Lung (tissue), 12 donors: ENCODE measurements around the gene EIF4E3. TPM values are rescaled to one million over a fixed set of nuclear protein-coding genes. Genes with fewer than 3 reads are reported as not detected.

ENCODE experiments used
- ATAC-seq: fragments of 200-7000 bp; cut with Tn5 transposase; one replicate; pipeline ENCODE4 v1.9.1; 2020; ENCODE audit warnings: moderate number of reproducible peaks; ENCODE audit not compliant: insufficient read depth, low FRiP score
- DNase-seq, 3 donors: peaks; one replicate each; pipeline ENCODE4 v3.0.0-alpha.2; 2013 to 2017
- H3K27ac ChIP-seq, 2 donors: one replicate each; pipeline ENCODE4 v1.5.1; 2013; ENCODE audit warnings: mild to moderate bottlenecking in 2 of 2, moderate library complexity in 2 of 2, control low read depth in 1 of 2, inconsistent platforms in 1 of 2, low read depth in 1 of 2, low read length in 1 of 2
- H3K27me3 ChIP-seq, 3 donors: one replicate each; pipeline ENCODE4 v1.5.1; 2013; ENCODE audit warnings: low read length in 2 of 3; ENCODE audit not compliant: control insufficient read depth in 3 of 3, insufficient read depth in 3 of 3
- H3K36me3 ChIP-seq, 4 donors: one replicate each; pipeline ENCODE4 v1.5.1; 2013; ENCODE audit warnings: low read length in 4 of 4, mild to moderate bottlenecking in 1 of 4, moderate library complexity in 1 of 4; ENCODE audit not compliant: control insufficient read depth in 4 of 4, insufficient read depth in 4 of 4
- H3K4me1 ChIP-seq, 5 donors: one replicate each; pipeline ENCODE4 v1.5.1; 2013; ENCODE audit warnings: low read length in 5 of 5, mild to moderate bottlenecking in 2 of 5, moderate library complexity in 1 of 5; ENCODE audit not compliant: control insufficient read depth in 5 of 5, insufficient read depth in 5 of 5
- H3K4me3 ChIP-seq: one replicate; pipeline ENCODE4 v1.5.1; 2013; ENCODE audit warnings: mild to moderate bottlenecking, control low read depth, moderate library complexity
- H3K9ac ChIP-seq, 2 donors: one replicate each; pipeline ENCODE4 v1.5.1; 2013; ENCODE audit warnings: low read length in 2 of 2, control low read depth in 1 of 2; ENCODE audit not compliant: insufficient read depth in 1 of 2
- H3K9me3 ChIP-seq, 4 donors: one replicate each; pipeline ENCODE4 v1.5.1; 2013; ENCODE audit warnings: low read length in 3 of 4, mild to moderate bottlenecking in 1 of 4, moderate library complexity in 1 of 4; ENCODE audit not compliant: control insufficient read depth in 4 of 4, insufficient read depth in 3 of 4
- WGBS, 2 donors: extraction: QIAGEN DNeasy Blood & Tissue Kit; methylation state at CpG; one replicate each; pipeline ENCODE4 v1.1.7; 2013; 5-methylcytosine and 5-hydroxymethylcytosine counted together
- polyA plus RNA-seq, 2 donors: library from polyadenylated mRNA; stranded (reverse); fragments of 200-250 nt; gene quantifications; one replicate each; pipeline ENCODE4 v1.2.1, GENCODE V29; 2013
- total RNA-seq, 2 donors: library from RNA; depleted of rRNA in 1 of 2; stranded (reverse); fragments of >200 nt in 1 of 2; gene quantifications; one replicate each; pipeline ENCODE4 v1.2.1, GENCODE V29; 2014 to 2021
- TF ChIP-seq, protein P1 (sequence below): IDR thresholded peaks from 2 replicates; pipeline ENCODE4 v1.5.1; 2012; ENCODE audit warnings: mild to moderate bottlenecking; ENCODE audit errors: control extremely low read depth, extremely low read depth
- donor health status: control.
- donor health status: control.
- donor health status: Bipolar disorder and iron deficiency.
- donor health status: healthy.
- donor health status: DM: yes; HTN: yes; CAD: no.

Gene EIF4E3
- total and polyA plus RNA-seq, 4 donors = 9.7 to 21.8 (median 12.0) TPM

DNA sequence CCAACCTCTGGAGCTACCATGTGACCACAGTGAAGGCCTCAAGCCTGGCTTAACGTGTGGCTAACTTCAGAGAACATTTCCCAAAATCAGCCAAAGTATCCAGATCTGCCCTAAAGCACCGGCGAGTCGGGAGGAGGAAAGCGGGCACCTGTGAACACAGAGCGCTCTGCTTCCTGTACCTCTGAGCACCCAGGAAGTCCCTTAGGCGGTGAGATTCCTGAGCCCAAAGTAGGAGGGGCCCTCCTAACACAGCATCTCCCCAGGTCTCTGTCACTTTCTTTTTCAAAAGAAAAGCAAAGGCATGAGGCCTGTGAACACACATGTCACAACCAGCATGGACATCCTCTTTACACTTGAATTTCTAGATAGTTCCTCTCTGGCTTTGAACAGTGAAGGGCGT, 944 bp upstream of the EIF4E3 start:
- Histone ChIP-seq H3K9me3 (no peaks in the 10 kb centered on the region), H3K36me3 (no peaks in the 10 kb centered on the region), H3K27me3 (no peaks in the 10 kb centered on the region), H3K4me3 (no peak overlapping the region), H3K9ac (no peak overlapping the region), H3K4me1 (peaks cover 0 to 16% (median 5%) of the 10 kb centered on the region in 5 donors), H3K27ac (peak overlapping the region in 1 of 2 donors; percentile 44)
- no peak for DNase-seq
- ATAC-seq = no peak
- TF ChIP-seq, protein P1, sequence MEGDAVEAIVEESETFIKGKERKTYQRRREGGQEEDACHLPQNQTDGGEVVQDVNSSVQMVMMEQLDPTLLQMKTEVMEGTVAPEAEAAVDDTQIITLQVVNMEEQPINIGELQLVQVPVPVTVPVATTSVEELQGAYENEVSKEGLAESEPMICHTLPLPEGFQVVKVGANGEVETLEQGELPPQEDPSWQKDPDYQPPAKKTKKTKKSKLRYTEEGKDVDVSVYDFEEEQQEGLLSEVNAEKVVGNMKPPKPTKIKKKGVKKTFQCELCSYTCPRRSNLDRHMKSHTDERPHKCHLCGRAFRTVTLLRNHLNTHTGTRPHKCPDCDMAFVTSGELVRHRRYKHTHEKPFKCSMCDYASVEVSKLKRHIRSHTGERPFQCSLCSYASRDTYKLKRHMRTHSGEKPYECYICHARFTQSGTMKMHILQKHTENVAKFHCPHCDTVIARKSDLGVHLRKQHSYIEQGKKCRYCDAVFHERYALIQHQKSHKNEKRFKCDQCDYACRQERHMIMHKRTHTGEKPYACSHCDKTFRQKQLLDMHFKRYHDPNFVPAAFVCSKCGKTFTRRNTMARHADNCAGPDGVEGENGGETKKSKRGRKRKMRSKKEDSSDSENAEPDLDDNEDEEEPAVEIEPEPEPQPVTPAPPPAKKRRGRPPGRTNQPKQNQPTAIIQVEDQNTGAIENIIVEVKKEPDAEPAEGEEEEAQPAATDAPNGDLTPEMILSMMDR = no peak
- WGBS, 2 donors = 73% methylated on average over 8 of the region's 8 CpGs

DNA sequence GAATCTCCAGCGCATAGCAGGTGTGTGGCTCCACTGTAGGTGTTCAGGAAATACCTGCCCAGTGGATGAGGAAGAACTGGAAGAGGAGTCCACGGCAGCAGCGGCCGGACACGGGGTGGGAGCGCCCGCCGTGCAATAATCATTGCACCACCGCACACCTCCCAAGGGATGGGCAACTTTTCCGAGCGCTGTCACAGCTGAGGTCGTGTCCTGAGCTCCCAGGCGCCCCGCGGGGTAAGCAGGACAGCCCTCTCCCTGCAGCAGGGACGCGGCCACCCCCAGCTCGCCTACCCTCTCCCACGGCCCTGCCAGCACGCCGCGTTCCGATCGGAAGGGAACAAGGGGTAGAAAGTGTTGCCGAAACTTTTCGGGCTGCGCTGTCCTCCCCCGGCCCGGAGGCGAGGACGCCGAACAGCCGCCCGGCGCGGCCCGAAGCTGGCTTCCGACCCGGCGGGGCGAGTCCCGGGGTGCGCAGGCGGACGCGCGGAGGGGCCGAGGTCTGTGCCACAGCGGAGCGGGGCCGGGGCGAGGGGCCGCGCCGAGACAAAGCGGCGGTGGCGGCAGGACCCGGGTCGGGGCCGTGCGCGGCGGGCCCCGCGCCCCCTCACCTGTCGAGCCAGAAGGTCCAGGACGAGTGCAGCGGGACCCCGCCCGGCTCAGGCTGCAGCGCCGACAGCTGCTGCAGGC, 475 bp downstream of the EIF4E3 start:
- DNase-seq = peak; percentile 46 to 62 (median 50)
- TF ChIP-seq, protein P1 = no peak
- WGBS, 2 donors = 0% methylated on average over 64 to 73 of the region's 73 CpGs
- Histone ChIP-seq H3K36me3 (no peaks in the 10 kb centered on the region), H3K27ac (peak overlapping the region; percentile 91 to 93), H3K4me1 (peaks cover 0 to 16% (median 5%) of the 10 kb centered on the region in 5 donors), H3K9me3 (no peaks in the 10 kb centered on the region), H3K4me3 (peak overlapping the region; percentile 71), H3K27me3 (no peaks in the 10 kb centered on the region), H3K9ac (peak overlapping the region in 1 of 2 donors; percentile 76)
- ATAC-seq = peak; percentile 39

DNA sequence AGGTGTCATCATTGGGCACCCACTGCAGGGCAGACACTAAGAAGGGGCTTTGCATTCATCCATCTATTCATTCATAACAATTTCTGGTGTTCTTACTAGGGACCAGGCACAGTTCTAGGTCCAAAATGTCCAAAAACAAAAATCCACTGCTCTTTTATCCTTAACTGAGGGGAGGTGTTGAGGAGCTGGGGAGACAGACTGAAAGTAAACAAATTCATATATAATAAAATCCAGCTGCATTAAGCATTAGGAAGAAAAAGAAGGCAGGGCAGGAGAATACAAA, 1.1 kb downstream of the EIF4E3 start:
- DNase-seq = peak in 1 of 3 donors; percentile 17
- no peaks in the 10 kb centered on the region for H3K9me3 ChIP-seq
- ATAC-seq = no peak
- TF ChIP-seq, protein P1 = no peak
- H3K9ac ChIP-seq = peak overlapping the region in 1 of 2 donors; percentile 76
- H3K4me3 ChIP-seq = peak overlapping the region; percentile 71
- no peak overlapping the region for H3K27ac ChIP-seq
- no peaks in the 10 kb centered on the region for H3K36me3 ChIP-seq
- H3K4me1 ChIP-seq = peaks cover 0 to 16% (median 5%) of the 10 kb centered on the region in 5 donors
- no peaks in the 10 kb centered on the region for H3K27me3 ChIP-seq
